LoVo (cell line): Measurements from ENCODE around the gene ING2.
A peak's percentile ranks its signal among the peaks of the same experiment; 100 is the strongest.

ENCODE experiments used
- DNase-seq: peaks from one replicate; pipeline ENCODE4 v3.0.0-alpha.2; 2016; ENCODE audit warnings: low spot score

Gene ING2

GRCh38 chr4:183499801-183500200, 5.1 kb upstream of the ING2 start:
- DNase-seq, result no peak

GRCh38 chr4:183503497-183504063, 1.3 kb upstream of the ING2 start:
- no peak for DNase-seq

- peak; percentile 97 for DNase-seq
Measured at GRCh38 chr4:183504064-183504929, 561 bp upstream of the ING2 start.

- DNase-seq, result peak; percentile 81
Measured at GRCh38 chr4:183505611-183506388, 942 bp downstream of the ING2 start.

- no peak for DNase-seq
Measured at GRCh38 chr4:183506389-183506735, 1.5 kb downstream of the ING2 start.

- DNase-seq, result peak; percentile 27
Measured at GRCh38 chr4:183507925-183508696, 3.3 kb downstream of the ING2 start.

- no peak for DNase-seq
Measured at GRCh38 chr4:183508697-183509335, 4.0 kb downstream of the ING2 start.

GRCh38 chr4:183515411-183515810, 10.6 kb downstream of the ING2 start:
- no peak for DNase-seq

GRCh38 chr4:183517194-183517593, 12.3 kb downstream of the ING2 start:
- DNase-seq, result no peak

GRCh38 chr4:183517781-183518180, 12.9 kb downstream of the ING2 start:
- no peak for DNase-seq

GRCh38 chr4:183522821-183523220, 18.0 kb downstream of the ING2 start:
- DNase-seq, result no peak

GRCh38 chr4:183527326-183527725, 22.5 kb downstream of the ING2 start:
- DNase-seq, result no peak

GRCh38 chr4:183532821-183533220, 28.0 kb downstream of the ING2 start:
- DNase-seq, result peak; percentile 6

GRCh38 chr4:183533698-183534097, 28.8 kb downstream of the ING2 start:
- DNase-seq, result no peak

GRCh38 chr4:183540410-183541009, 35.7 kb downstream of the ING2 start:
- no peak for DNase-seq

- no peak for DNase-seq
Measured at GRCh38 chr4:183541010-183541751, 36.3 kb downstream of the ING2 start.

GRCh38 chr4:183541752-183542040, 36.8 kb downstream of the ING2 start:
- DNase-seq, result no peak

- DNase-seq, result no peak
Measured at GRCh38 chr4:183543435-183543834, 38.6 kb downstream of the ING2 start.

GRCh38 chr4:183544109-183544508, 39.3 kb downstream of the ING2 start:
- no peak for DNase-seq

- DNase-seq, result no peak
Measured at GRCh38 chr4:183546376-183546775, 41.5 kb downstream of the ING2 start.

GRCh38 chr4:183548306-183548705, 43.4 kb downstream of the ING2 start:
- no peak for DNase-seq
